HG02798 (cell line): ENCODE measurements around the gene WSCD1.

ENCODE experiments used
- ATAC-seq: cut with Tn5 transposase; IDR thresholded peaks from one replicate; pipeline ENCODE4 v1.9.1; 2021; ENCODE audit warnings: mild to moderate bottlenecking; ENCODE audit not compliant: unreplicated experiment, poor library complexity

WSCD1 gene

GRCh38 chr17:6084311-6085161 lies 14.4 kb downstream of the WSCD1 start:
- ATAC-seq: no peak

- ATAC-seq: no peak
Measured at GRCh38 chr17:6085812-6086211, 15.6 kb downstream of the WSCD1 start.

- ATAC-seq: no peak
Measured at GRCh38 chr17:6086603-6087400, 16.6 kb downstream of the WSCD1 start.

GRCh38 chr17:6088141-6088540 lies 18.0 kb downstream of the WSCD1 start:
- no peak for ATAC-seq

GRCh38 chr17:6090253-6090652 lies 20.1 kb downstream of the WSCD1 start:
- ATAC-seq: no peak

- ATAC-seq: no peak
Measured at GRCh38 chr17:6092182-6092902, 22.2 kb downstream of the WSCD1 start.

- no peak for ATAC-seq
Measured at GRCh38 chr17:6092903-6093468, 22.8 kb downstream of the WSCD1 start.

GRCh38 chr17:6094453-6094852 lies 24.3 kb downstream of the WSCD1 start:
- ATAC-seq: no peak

- ATAC-seq: no peak
Measured at GRCh38 chr17:6094926-6095325, 24.7 kb downstream of the WSCD1 start.

GRCh38 chr17:6095501-6095900 lies 25.3 kb downstream of the WSCD1 start:
- ATAC-seq: no peak

GRCh38 chr17:6096201-6097004 lies 26.2 kb downstream of the WSCD1 start:
- ATAC-seq: no peak

GRCh38 chr17:6097005-6097279 lies 26.8 kb downstream of the WSCD1 start:
- ATAC-seq: no peak

GRCh38 chr17:6098050-6098822 lies 28.1 kb downstream of the WSCD1 start:
- ATAC-seq: no peak

- ATAC-seq: no peak
Measured at GRCh38 chr17:6098823-6099180, 28.6 kb downstream of the WSCD1 start.

GRCh38 chr17:6099492-6099891 lies 29.3 kb downstream of the WSCD1 start:
- no peak for ATAC-seq

- no peak for ATAC-seq
Measured at GRCh38 chr17:6100146-6100545, 30.0 kb downstream of the WSCD1 start.

GRCh38 chr17:6100891-6101500 lies 30.8 kb downstream of the WSCD1 start:
- ATAC-seq: no peak

GRCh38 chr17:6101706-6102105 lies 31.5 kb downstream of the WSCD1 start:
- ATAC-seq: no peak

GRCh38 chr17:6102615-6103014 lies 32.4 kb downstream of the WSCD1 start:
- no peak for ATAC-seq
